HG02973 (cell line): ENCODE results near the gene CYP4F11.
"Not testable (repeated sequence)": the region's sequence is repeated elsewhere in the genome, so short reads cannot be mapped to it uniquely, and the experiment has no call there.

ENCODE experiments used
- ATAC-seq: cut with Tn5 transposase; IDR thresholded peaks from one replicate; pipeline ENCODE4 v1.9.1; 2021; ENCODE audit warnings: moderate library complexity; ENCODE audit not compliant: unreplicated experiment

CYP4F11 gene

GRCh38 chr19:15934332-15935078 is at the start of gene CYP4F11:
CYP4F11 (minus strand) TSS chr19:15934529; CDS start chr19:15934408, 121 bp downstream.
- ATAC-seq = no peak

GRCh38 chr19:15979293-15979692 is 45.0 kb upstream of the CYP4F11 start:
- no peak for ATAC-seq

GRCh38 chr19:15977690-15978089 is 43.4 kb upstream of the CYP4F11 start:
- ATAC-seq = no peak

GRCh38 chr19:15976836-15977689 is 42.7 kb upstream of the CYP4F11 start:
- ATAC-seq = no peak

GRCh38 chr19:15974856-15975255 is 40.5 kb upstream of the CYP4F11 start:
- ATAC-seq = no peak

- ATAC-seq = not testable (repeated sequence)
These were observed 37.7 kb upstream of the CYP4F11 start for GRCh38 chr19:15972043-15972442.

- no peak for ATAC-seq
These were observed 37.0 kb upstream of the CYP4F11 start for GRCh38 chr19:15971224-15971780.

GRCh38 chr19:15964231-15964630 is 29.9 kb upstream of the CYP4F11 start:
- ATAC-seq = no peak

- ATAC-seq = no peak
These were observed 28.0 kb upstream of the CYP4F11 start for GRCh38 chr19:15962319-15962718.

- ATAC-seq = no peak
These were observed 20.5 kb upstream of the CYP4F11 start for GRCh38 chr19:15954820-15955219.

GRCh38 chr19:15948223-15949058 is 14.1 kb upstream of the CYP4F11 start, which contains the start of gene OR10H4:
OR10H4 (plus strand) TSS chr19:15949008; CDS start chr19:15949008, 0 bp downstream.
- no peak for ATAC-seq

GRCh38 chr19:15945301-15945700 is 11.0 kb upstream of the CYP4F11 start:
- no peak for ATAC-seq

- ATAC-seq = no peak
These were observed 10.1 kb upstream of the CYP4F11 start for GRCh38 chr19:15944401-15944800.

- ATAC-seq = no peak
These were observed 3.4 kb upstream of the CYP4F11 start for GRCh38 chr19:15937771-15938170.

GRCh38 chr19:15936950-15937349 is 2.6 kb upstream of the CYP4F11 start:
- no peak for ATAC-seq

- ATAC-seq = no peak
These were observed 1.8 kb upstream of the CYP4F11 start for GRCh38 chr19:15936173-15936572.

GRCh38 chr19:15935167-15935702 is 906 bp upstream of the CYP4F11 start:
- no peak for ATAC-seq

GRCh38 chr19:15933761-15934331 is 483 bp downstream of the CYP4F11 start:
- ATAC-seq = not testable (repeated sequence)

- no peak for ATAC-seq
These were observed 6.0 kb downstream of the CYP4F11 start for GRCh38 chr19:15928321-15928720.

- ATAC-seq = no peak
These were observed 7.8 kb downstream of the CYP4F11 start for GRCh38 chr19:15926484-15926883.
